HepG2 (cell line): ENCODE measurements around the gene ISCU.

ENCODE experiments used
- MATR3 ChIP-seq: sonication (generic); formaldehyde crosslinking; IDR thresholded peaks from 2 replicates; pipeline ENCODE4 v1.4.0; 2020; ENCODE audit warnings: missing genetic modification reagents
- TBL1XR1 ChIP-seq: fragments of 150-350 bp; IDR thresholded peaks from 2 replicates; pipeline ENCODE4 v1.6.1; 2014; ENCODE audit warnings: borderline replicate concordance, low read length; ENCODE audit not compliant: partially characterized antibody
- TRIM24 ChIP-seq: sonication (generic); formaldehyde crosslinking; IDR thresholded peaks from 2 replicates; pipeline ENCODE4 v1.8.0; 2022; ENCODE audit warnings: mild to moderate bottlenecking, missing genetic modification reagents

- TF ChIP-seq TRIM24, result no peak
- TF ChIP-seq TBL1XR1, result no peak
- TF ChIP-seq MATR3 (CRISPR knock-in tag), result no peak
These were observed 35.8 kb upstream of the ISCU start for GRCh38 chr12:108526482-108527165.
